Panc1 (cell line): ENCODE results near the gene MTPN.

ENCODE experiments used
- CTCF ChIP-seq: fragments of 450-650 bp; IDR thresholded peaks from 2 replicates; pipeline ENCODE4 v1.5.1; 2017; ENCODE audit warnings: mild to moderate bottlenecking
- POLR2AphosphoS5 ChIP-seq: IDR thresholded peaks from 2 replicates; pipeline ENCODE4 v1.6.1; 2012; ENCODE audit warnings: mild to moderate bottlenecking, low read depth, low read length, moderate library complexity
- REST ChIP-seq, 2 experiments: IDR thresholded peaks; 2 replicates each; pipeline ENCODE4 v1.6.1; 2011 to 2012; ENCODE audit warnings: low read depth in 2 of 2, control low read depth in 1 of 2, low read length in 1 of 2, mild to moderate bottlenecking in 1 of 2, moderate library complexity in 1 of 2; ENCODE audit not compliant: insufficient read depth in 1 of 2
- SIN3A ChIP-seq: IDR thresholded peaks from 2 replicates; pipeline ENCODE4 v1.6.1; 2012; ENCODE audit warnings: low read depth, mild to moderate bottlenecking, low read length, moderate library complexity, borderline replicate concordance; ENCODE audit not compliant: insufficient read depth

- TF ChIP-seq CTCF (no peak), POLR2AphosphoS5 (no peak), SIN3A (no peak), REST (IDR thresholded peaks at IDR 0.05; ENCODE audit: insufficient read depth in 1 of 2, low read depth in 2 of 2, low read length in 1 of 2) (no peak)
Observed at GRCh38 chr7:135946289-135947055, 30.7 kb downstream of the MTPN start.
